HFFc6 (cell line): Measurements from ENCODE around the gene PMPCA. TPM values are rescaled to one million over a fixed set of nuclear protein-coding genes. Genes with fewer than 3 reads are reported as not detected.

Experiments used
- DNase-seq: peaks from one replicate; pipeline ENCODE4 v3.0.0-alpha.2; 2018
- H3K27ac Mint-ChIP-seq: 2 replicates; pipeline ENCODE4 v1.8.0; 2020; ENCODE audit warnings: mild to moderate bottlenecking, mixed read lengths
- H3K27me3 Mint-ChIP-seq: 2 replicates; pipeline ENCODE4 v1.8.0; 2021; ENCODE audit warnings: mild to moderate bottlenecking, moderate library complexity, mixed read lengths; ENCODE audit not compliant: insufficient read depth
- H3K36me3 Mint-ChIP-seq: 2 replicates; pipeline ENCODE4 v1.8.0; 2021; ENCODE audit warnings: low read depth, mixed read lengths
- H3K4me1 Mint-ChIP-seq: 2 replicates; pipeline ENCODE4 v1.8.0; 2020; ENCODE audit warnings: low read depth, mixed read lengths
- H3K4me3 Mint-ChIP-seq: 2 replicates; pipeline ENCODE4 v1.8.0; 2020; ENCODE audit warnings: mild to moderate bottlenecking, moderate library complexity, mixed read lengths
- H3K9me3 Mint-ChIP-seq: 2 replicates; pipeline ENCODE4 v1.8.0; 2020; ENCODE audit warnings: mild to moderate bottlenecking, mixed read lengths
- CTCF ChIP-seq: fragments of 200-600 bp; sonication (generic); IDR thresholded peaks from 2 replicates; pipeline ENCODE4 v1.5.0; 2021; ENCODE audit warnings: antibody characterized with exemption, mild to moderate bottlenecking
- total RNA-seq, 6 experiments: library from RNA; stranded (reverse); fragmentation: NEBNext Ultra II Directional; extraction: Animal tissue kit (Norgen Biotek cat#: 25700); gene quantifications; 2 replicates in 1 of 6; 3 replicates in 5 of 6; pipeline ENCODE4 v1.2.3, GENCODE V29; 2021

The PMPCA gene
- total RNA-seq, 6 experiments from 2014 or later, result 69.1 to 81.0 (median 75.9) TPM

- peaks cover 13% of the 10 kb centered on the region for H3K4me1 Mint-ChIP-seq
- H3K27ac Mint-ChIP-seq, result no peak overlapping the region
- H3K27me3 Mint-ChIP-seq, result 0 out of 2 replicates have a peak, but pooled peaks cover 2% of the 10 kb centered on the region
- TF ChIP-seq CTCF, result no peak
- H3K4me3 Mint-ChIP-seq, result no peak overlapping the region
- H3K36me3 Mint-ChIP-seq, result no peaks in the 10 kb centered on the region; the same call in 1 of the 2 replicates
- no peaks in the 10 kb centered on the region for H3K9me3 Mint-ChIP-seq
- no peak for DNase-seq
Measured at GRCh38 chr9:136376457-136376856, 34.0 kb upstream of the PMPCA start.

GRCh38 chr9:136377341-136378169 lies 32.9 kb upstream of the PMPCA start:
- TF ChIP-seq CTCF, result no peak
- Mint-ChIP-seq H3K36me3 (no peaks in the 10 kb centered on the region; the same call in 1 of the 2 replicates), H3K4me1 (peaks cover 9% of the 10 kb centered on the region), H3K9me3 (no peaks in the 10 kb centered on the region), H3K4me3 (no peak overlapping the region), H3K27me3 (peaks cover 2% of the 10 kb centered on the region; the same call in 1 of the 2 replicates), H3K27ac (no peak overlapping the region)
- DNase-seq, result no peak

- peaks cover 2% of the 10 kb centered on the region; the same call in 1 of the 2 replicates for H3K27me3 Mint-ChIP-seq
- TF ChIP-seq CTCF, result no peak
- DNase-seq, result no peak
- H3K36me3 Mint-ChIP-seq, result no peaks in the 10 kb centered on the region; the same call in 1 of the 2 replicates
- no peak overlapping the region for H3K27ac Mint-ChIP-seq
- no peaks in the 10 kb centered on the region for H3K9me3 Mint-ChIP-seq
- peaks cover under 1% of the 10 kb centered on the region; the same call in 1 of the 2 replicates for H3K4me1 Mint-ChIP-seq
- no peak overlapping the region for H3K4me3 Mint-ChIP-seq
Measured at GRCh38 chr9:136378170-136379002, 32.1 kb upstream of the PMPCA start.

- TF ChIP-seq CTCF, result no peak
- Mint-ChIP-seq H3K4me3 (no peak overlapping the region), H3K27ac (no peak overlapping the region), H3K36me3 (no peaks in the 10 kb centered on the region; the same call in 1 of the 2 replicates), H3K9me3 (no peaks in the 10 kb centered on the region), H3K27me3 (peaks cover 2% of the 10 kb centered on the region; the same call in 1 of the 2 replicates), H3K4me1 (no peaks in the 10 kb centered on the region)
- no peak for DNase-seq
Measured at GRCh38 chr9:136379003-136379287, 31.5 kb upstream of the PMPCA start.

GRCh38 chr9:136379401-136379800 lies 31.1 kb upstream of the PMPCA start:
- Mint-ChIP-seq H3K27ac (no peak overlapping the region), H3K27me3 (peaks cover 2% of the 10 kb centered on the region; the same call in 1 of the 2 replicates), H3K36me3 (no peaks in the 10 kb centered on the region; the same call in 1 of the 2 replicates), H3K4me3 (no peak overlapping the region), H3K4me1 (no peaks in the 10 kb centered on the region), H3K9me3 (no peaks in the 10 kb centered on the region)
- TF ChIP-seq CTCF, result no peak
- no peak for DNase-seq
